ENCODE data around the gene SH2D3A.
"Not testable (repeated sequence)": the region's sequence is repeated elsewhere in the genome, so short reads cannot be mapped to it uniquely, and the experiment has no call there.

The SH2D3A gene

DNA sequence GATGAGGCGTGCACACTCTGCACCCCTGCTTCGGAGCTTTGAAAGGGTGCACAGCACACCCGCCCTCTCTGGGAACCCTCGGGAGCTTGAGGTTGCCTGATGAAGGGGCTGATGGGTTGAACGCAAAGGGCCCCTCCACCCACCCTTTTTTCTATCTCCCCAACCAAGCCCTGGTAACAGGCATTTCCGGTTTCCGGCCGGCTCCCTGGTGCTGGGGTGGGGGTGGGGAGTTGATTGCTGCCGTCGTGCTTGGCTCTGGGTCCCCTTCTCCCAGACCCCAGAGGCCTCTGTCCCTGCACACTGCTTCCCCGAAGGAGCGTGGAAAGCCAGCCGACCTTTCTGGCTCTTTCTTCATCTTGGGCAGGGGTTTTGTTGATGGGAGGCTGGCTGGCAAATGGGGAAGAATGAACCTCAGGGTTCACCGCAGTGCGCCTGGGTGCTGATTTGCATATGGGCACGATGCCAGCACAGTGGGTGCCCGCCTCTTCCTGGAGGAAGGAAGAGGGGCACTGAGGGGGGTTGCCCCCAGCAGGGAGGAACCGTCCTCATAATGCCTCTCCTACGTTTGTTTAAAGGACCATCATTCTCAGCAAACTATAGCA is 34.4 kb upstream of the SH2D3A start:
- Histone ChIP-seq H3K27me3 (ENCODE audit: control insufficient read depth, insufficient read depth, low read length) (no peaks in the 10 kb centered on the region), H3K4me1 (ENCODE audit: control insufficient read depth, insufficient read depth, low read length) (peaks cover 5% of the 10 kb centered on the region), H3K9ac (ENCODE audit: low read depth, low read length) (peak overlapping the region; percentile 70), H3K9me3 (ENCODE audit: control insufficient read depth, insufficient read depth, low read length) (no peaks in the 10 kb centered on the region), H3K36me3 (ENCODE audit: control insufficient read depth, insufficient read depth, low read length) (no peaks in the 10 kb centered on the region), H3K4me3 (ENCODE audit: low read depth, low read length) (peak overlapping the region; percentile 58)

GRCh38 chr19:6800991-6801484 is 33.8 kb upstream of the SH2D3A start:
- Histone ChIP-seq H3K27me3 (ENCODE audit: control insufficient read depth, insufficient read depth, low read length) (no peaks in the 10 kb centered on the region), H3K9me3 (ENCODE audit: control insufficient read depth, insufficient read depth, low read length) (no peaks in the 10 kb centered on the region), H3K4me3 (ENCODE audit: low read depth, low read length) (peak overlapping the region; percentile 58), H3K9ac (ENCODE audit: low read depth, low read length) (peak overlapping the region; percentile 70), H3K4me1 (ENCODE audit: control insufficient read depth, insufficient read depth, low read length) (peaks cover 5% of the 10 kb centered on the region), H3K36me3 (ENCODE audit: control insufficient read depth, insufficient read depth, low read length) (no peaks in the 10 kb centered on the region)

DNA sequence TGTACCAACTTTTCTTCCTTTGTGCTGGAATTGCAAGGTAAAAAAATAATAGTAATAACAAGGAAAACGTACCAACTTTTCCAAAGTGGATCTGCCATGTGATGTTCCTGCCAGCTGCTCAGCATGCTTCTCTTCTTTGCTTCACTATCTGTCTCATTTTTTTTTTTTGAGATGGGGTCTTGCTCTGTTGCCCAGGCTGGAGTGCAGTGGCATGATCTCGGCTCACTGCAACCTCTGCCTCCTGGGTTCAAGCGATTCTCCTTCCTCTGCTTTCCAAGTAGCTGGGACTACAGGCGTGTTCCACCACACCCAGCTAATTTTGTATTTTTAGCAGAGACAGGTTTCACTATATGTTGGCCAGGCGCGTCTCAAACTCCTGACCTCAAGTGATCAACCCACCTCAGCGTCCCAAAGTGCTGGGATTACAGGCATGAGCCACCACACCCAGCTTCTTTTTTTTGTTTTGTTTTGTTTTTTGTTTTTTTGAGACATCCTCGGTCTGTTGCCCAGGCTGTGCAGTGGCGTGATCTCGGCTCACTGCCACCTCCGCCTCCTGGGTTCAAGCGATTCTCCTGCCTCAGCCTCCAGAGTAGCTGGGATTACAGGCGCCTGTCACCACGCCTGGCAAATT is 33.0 kb upstream of the SH2D3A start:
- not testable (repeated sequence) for H3K27me3 ChIP-seq (ENCODE audit: control insufficient read depth, insufficient read depth, low read length); H3K9me3 ChIP-seq (ENCODE audit: control insufficient read depth, insufficient read depth, low read length); H3K4me1 ChIP-seq (ENCODE audit: control insufficient read depth, insufficient read depth, low read length); H3K9ac ChIP-seq (ENCODE audit: low read depth, low read length); H3K4me3 ChIP-seq (ENCODE audit: low read depth, low read length); H3K36me3 ChIP-seq (ENCODE audit: control insufficient read depth, insufficient read depth, low read length)

GRCh38 chr19:6797646-6798045 is 30.4 kb upstream of the SH2D3A start:
- H3K4me1 ChIP-seq (ENCODE audit: control insufficient read depth, insufficient read depth, low read length): peaks cover 5% of the 10 kb centered on the region
- no peak overlapping the region for H3K9ac ChIP-seq (ENCODE audit: low read depth, low read length)
- H3K27me3 ChIP-seq (ENCODE audit: control insufficient read depth, insufficient read depth, low read length): no peaks in the 10 kb centered on the region
- peaks cover 8% of the 10 kb centered on the region for H3K9me3 ChIP-seq (ENCODE audit: control insufficient read depth, insufficient read depth, low read length)
- no peaks in the 10 kb centered on the region for H3K36me3 ChIP-seq (ENCODE audit: control insufficient read depth, insufficient read depth, low read length)
- H3K4me3 ChIP-seq (ENCODE audit: low read depth, low read length): no peak overlapping the region

GRCh38 chr19:6796278-6796677 is 29.0 kb upstream of the SH2D3A start:
- Histone ChIP-seq H3K4me1 (ENCODE audit: control insufficient read depth, insufficient read depth, low read length) (peaks cover 5% of the 10 kb centered on the region), H3K36me3 (ENCODE audit: control insufficient read depth, insufficient read depth, low read length) (no peaks in the 10 kb centered on the region), H3K4me3 (ENCODE audit: low read depth, low read length) (no peak overlapping the region), H3K27me3 (ENCODE audit: control insufficient read depth, insufficient read depth, low read length) (no peaks in the 10 kb centered on the region), H3K9ac (ENCODE audit: low read depth, low read length) (no peak overlapping the region), H3K9me3 (ENCODE audit: control insufficient read depth, insufficient read depth, low read length) (peaks cover 8% of the 10 kb centered on the region)

DNA sequence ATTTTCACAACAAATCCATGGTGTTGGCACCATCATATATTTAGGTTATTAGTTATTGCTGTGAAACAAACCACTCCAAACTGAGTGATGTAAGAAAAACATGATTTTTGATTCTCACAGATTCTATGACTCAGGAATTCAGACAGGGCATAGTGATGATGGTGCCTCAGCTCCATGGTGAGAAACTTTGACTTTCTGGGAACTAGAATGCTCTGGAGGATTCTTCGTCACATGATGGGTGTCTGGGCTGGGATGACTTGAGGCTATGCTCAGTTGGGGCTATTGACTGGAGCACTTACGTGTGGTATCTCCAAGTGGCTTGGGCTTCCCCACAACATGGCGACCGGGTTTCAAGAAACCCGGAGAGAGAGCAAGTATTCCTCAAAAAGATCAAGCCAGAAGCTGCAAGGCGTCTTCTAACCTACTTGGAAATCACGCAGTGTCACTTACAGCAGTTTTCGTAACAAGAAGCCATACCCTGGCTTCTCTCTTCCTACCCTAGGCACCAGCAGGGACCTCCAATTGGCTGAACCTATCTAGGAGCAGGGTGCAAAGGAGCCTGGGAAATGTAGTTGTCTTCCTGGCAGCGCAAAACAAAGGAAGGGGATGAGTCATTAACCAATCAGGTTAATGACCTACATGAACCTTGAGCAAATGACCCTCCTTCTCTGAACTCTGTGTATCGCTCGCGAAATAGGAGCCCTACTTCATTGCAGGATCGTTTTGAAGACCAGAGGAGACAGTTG is 27.6 kb upstream of the SH2D3A start:
- Histone ChIP-seq H3K9ac (ENCODE audit: low read depth, low read length) (no peak overlapping the region), H3K4me3 (ENCODE audit: low read depth, low read length) (no peak overlapping the region), H3K9me3 (ENCODE audit: control insufficient read depth, insufficient read depth, low read length) (peaks cover 15% of the 10 kb centered on the region), H3K4me1 (ENCODE audit: control insufficient read depth, insufficient read depth, low read length) (no peaks in the 10 kb centered on the region), H3K36me3 (ENCODE audit: control insufficient read depth, insufficient read depth, low read length) (no peaks in the 10 kb centered on the region), H3K27me3 (ENCODE audit: control insufficient read depth, insufficient read depth, low read length) (no peaks in the 10 kb centered on the region)

GRCh38 chr19:6793973-6794372 is 26.7 kb upstream of the SH2D3A start:
- H3K27me3 ChIP-seq (ENCODE audit: control insufficient read depth, insufficient read depth, low read length): no peaks in the 10 kb centered on the region
- H3K36me3 ChIP-seq (ENCODE audit: control insufficient read depth, insufficient read depth, low read length): no peaks in the 10 kb centered on the region
- H3K9me3 ChIP-seq (ENCODE audit: control insufficient read depth, insufficient read depth, low read length): peaks cover 15% of the 10 kb centered on the region

GRCh38 chr19:6793411-6793810 is 26.2 kb upstream of the SH2D3A start:
- Histone ChIP-seq H3K9ac (ENCODE audit: low read depth, low read length) (no peak overlapping the region), H3K4me3 (ENCODE audit: low read depth, low read length) (no peak overlapping the region), H3K27me3 (ENCODE audit: control insufficient read depth, insufficient read depth, low read length) (no peaks in the 10 kb centered on the region), H3K4me1 (ENCODE audit: control insufficient read depth, insufficient read depth, low read length) (no peaks in the 10 kb centered on the region), H3K9me3 (ENCODE audit: control insufficient read depth, insufficient read depth, low read length) (peaks cover 15% of the 10 kb centered on the region), H3K36me3 (ENCODE audit: control insufficient read depth, insufficient read depth, low read length) (no peaks in the 10 kb centered on the region)

More at GRCh38 chr19:6793973-6794372, 26.7 kb upstream of the SH2D3A start:
- Histone ChIP-seq H3K4me3 (ENCODE audit: low read depth, low read length) (no peak overlapping the region), H3K4me1 (ENCODE audit: control insufficient read depth, insufficient read depth, low read length) (no peaks in the 10 kb centered on the region), H3K9ac (ENCODE audit: low read depth, low read length) (no peak overlapping the region)

GRCh38 chr19:6791237-6791636 is 24.0 kb upstream of the SH2D3A start:
- H3K4me3 ChIP-seq (ENCODE audit: low read depth, low read length): no peak overlapping the region
- no peaks in the 10 kb centered on the region for H3K36me3 ChIP-seq (ENCODE audit: control insufficient read depth, insufficient read depth, low read length)
- H3K9me3 ChIP-seq (ENCODE audit: control insufficient read depth, insufficient read depth, low read length): peaks cover 15% of the 10 kb centered on the region
- no peaks in the 10 kb centered on the region for H3K27me3 ChIP-seq (ENCODE audit: control insufficient read depth, insufficient read depth, low read length)
- H3K4me1 ChIP-seq (ENCODE audit: control insufficient read depth, insufficient read depth, low read length): no peaks in the 10 kb centered on the region
- H3K9ac ChIP-seq (ENCODE audit: low read depth, low read length): no peak overlapping the region

DNA sequence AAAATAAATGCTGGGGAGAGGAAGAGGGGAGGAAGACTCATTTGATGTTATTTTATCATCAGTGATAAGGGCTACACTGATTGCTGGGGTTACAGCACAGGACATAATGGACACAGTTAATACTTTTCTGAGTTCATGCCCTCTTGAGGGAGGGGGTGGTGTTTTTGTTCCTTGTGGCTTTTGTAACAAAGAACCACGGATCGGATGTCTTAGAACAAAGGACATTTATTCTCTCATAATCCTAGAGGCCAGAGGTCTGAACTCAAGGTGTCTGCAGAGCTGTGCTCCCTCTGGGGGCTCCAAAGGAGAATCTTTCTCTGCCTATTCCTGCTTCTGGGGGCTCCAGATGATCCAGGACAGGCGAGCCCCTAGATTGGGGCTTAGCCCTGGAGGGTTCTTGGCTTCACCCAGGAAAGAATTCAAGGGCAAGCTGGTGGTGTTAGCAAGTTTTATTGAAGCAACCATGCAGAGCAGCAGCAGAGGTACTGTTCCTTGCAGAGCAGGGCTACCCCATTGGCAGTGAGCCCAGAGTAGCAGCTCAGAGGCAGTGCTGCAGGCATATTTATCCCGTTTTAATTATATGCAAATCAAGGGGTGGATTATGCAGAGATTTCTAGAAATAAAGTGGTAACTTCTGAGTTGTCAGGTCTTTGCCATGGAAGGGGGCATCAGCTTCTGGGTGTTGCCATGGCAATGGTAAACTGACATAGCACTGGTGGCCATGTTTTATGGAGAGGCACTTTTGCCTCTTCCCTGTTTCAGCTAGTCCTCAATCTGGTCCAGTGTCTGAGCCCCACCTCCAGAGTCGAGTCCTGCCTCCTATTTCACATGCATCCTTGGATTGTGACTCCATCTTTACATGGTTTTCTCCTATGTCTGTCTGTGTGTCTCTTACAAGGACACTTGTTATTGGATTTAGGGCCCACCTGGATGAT is 23.2 kb upstream of the SH2D3A start:
- H3K9me3 ChIP-seq (ENCODE audit: control insufficient read depth, insufficient read depth, low read length): peaks cover 15% of the 10 kb centered on the region
- no peak overlapping the region for H3K4me3 ChIP-seq (ENCODE audit: low read depth, low read length)
- no peak overlapping the region for H3K9ac ChIP-seq (ENCODE audit: low read depth, low read length)
- H3K27me3 ChIP-seq (ENCODE audit: control insufficient read depth, insufficient read depth, low read length): no peaks in the 10 kb centered on the region
- H3K4me1 ChIP-seq (ENCODE audit: control insufficient read depth, insufficient read depth, low read length): no peaks in the 10 kb centered on the region
- H3K36me3 ChIP-seq (ENCODE audit: control insufficient read depth, insufficient read depth, low read length): no peaks in the 10 kb centered on the region

GRCh38 chr19:6788896-6789295 is 21.7 kb upstream of the SH2D3A start:
- H3K4me1 ChIP-seq (ENCODE audit: control insufficient read depth, insufficient read depth, low read length): no peaks in the 10 kb centered on the region
- H3K27me3 ChIP-seq (ENCODE audit: control insufficient read depth, insufficient read depth, low read length): no peaks in the 10 kb centered on the region
- no peaks in the 10 kb centered on the region for H3K36me3 ChIP-seq (ENCODE audit: control insufficient read depth, insufficient read depth, low read length)
- H3K4me3 ChIP-seq (ENCODE audit: low read depth, low read length): no peak overlapping the region
- peaks cover 7% of the 10 kb centered on the region for H3K9me3 ChIP-seq (ENCODE audit: control insufficient read depth, insufficient read depth, low read length)
- H3K9ac ChIP-seq (ENCODE audit: low read depth, low read length): no peak overlapping the region

Data from iPS-15b (cell line).